ENCODE results near the gene OR10T2.

DNA sequence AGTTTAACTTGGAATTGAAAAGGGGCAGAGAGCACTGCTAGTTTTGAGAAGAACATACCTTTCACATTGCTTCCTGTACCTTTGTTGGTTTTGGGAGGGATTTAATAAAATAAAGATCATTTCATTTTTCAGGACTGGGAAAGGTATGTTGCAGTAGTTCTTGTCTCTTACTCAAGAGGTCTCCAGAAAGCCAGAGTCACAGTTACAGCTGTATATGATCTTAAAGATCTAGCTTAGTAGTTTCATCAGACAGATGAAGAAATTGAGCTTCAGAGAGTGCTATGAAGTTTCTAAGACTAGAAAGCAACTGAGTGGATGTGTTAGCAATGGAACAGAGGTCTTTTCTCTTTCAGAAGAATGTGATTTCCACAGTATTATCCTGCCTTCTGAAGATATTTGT lies 25.8 kb upstream of the OR10T2 start:
- TF ChIP-seq POLR2A (IDR thresholded peaks at IDR 0.05) (no peak), EP300 (IDR thresholded peaks at IDR 0.05) (no peak), POLR2AphosphoS5 (IDR thresholded peaks at IDR 0.05) (no peak)
- TF ChIP-seq, protein P1, sequence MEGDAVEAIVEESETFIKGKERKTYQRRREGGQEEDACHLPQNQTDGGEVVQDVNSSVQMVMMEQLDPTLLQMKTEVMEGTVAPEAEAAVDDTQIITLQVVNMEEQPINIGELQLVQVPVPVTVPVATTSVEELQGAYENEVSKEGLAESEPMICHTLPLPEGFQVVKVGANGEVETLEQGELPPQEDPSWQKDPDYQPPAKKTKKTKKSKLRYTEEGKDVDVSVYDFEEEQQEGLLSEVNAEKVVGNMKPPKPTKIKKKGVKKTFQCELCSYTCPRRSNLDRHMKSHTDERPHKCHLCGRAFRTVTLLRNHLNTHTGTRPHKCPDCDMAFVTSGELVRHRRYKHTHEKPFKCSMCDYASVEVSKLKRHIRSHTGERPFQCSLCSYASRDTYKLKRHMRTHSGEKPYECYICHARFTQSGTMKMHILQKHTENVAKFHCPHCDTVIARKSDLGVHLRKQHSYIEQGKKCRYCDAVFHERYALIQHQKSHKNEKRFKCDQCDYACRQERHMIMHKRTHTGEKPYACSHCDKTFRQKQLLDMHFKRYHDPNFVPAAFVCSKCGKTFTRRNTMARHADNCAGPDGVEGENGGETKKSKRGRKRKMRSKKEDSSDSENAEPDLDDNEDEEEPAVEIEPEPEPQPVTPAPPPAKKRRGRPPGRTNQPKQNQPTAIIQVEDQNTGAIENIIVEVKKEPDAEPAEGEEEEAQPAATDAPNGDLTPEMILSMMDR (IDR thresholded peaks at IDR 0.05): no peak
